H1 (cell line): ENCODE data around the gene MOV10L1. TPM values are rescaled to one million over a fixed set of nuclear protein-coding genes. Genes with fewer than 3 reads are reported as not detected.

Source experiments
- CTCF ChIA-PET: fragments of 300-600 bp; sonication (Branson Sonifier 250); formaldehyde crosslinking; loops from one replicate; lab custom pipeline; 2021; ENCODE audit not compliant: partially characterized antibody; lab: Charles Lee
- POLR2A ChIA-PET: fragments of 300-600 bp; sonication (Branson Sonifier 250); formaldehyde crosslinking; loops from one replicate; lab custom pipeline; 2021; ENCODE audit warnings: inconsistent platforms; ENCODE audit not compliant: partially characterized antibody; lab: Charles Lee
- DNase-seq, 2 experiments: peaks; one replicate each; pipeline versions ENCODE4 v3.0.0 to v3.0.0-alpha.2; 2010 to 2022; ENCODE audit warnings: low spot score in 2 of 2, low read depth in 1 of 2, mixed read lengths in 1 of 2
- FAIRE-seq: peaks from 2 replicates; lab custom pipeline; 2011; peaks lifted over from hg19 to GRCh38; lab: Jason Lieb, UNC
- H2AFZ ChIP-seq: 2 replicates; pipeline ENCODE4 v1.8.1; 2012; ENCODE audit warnings: low read length, inconsistent platforms
- H2AK5ac ChIP-seq: 2 replicates; pipeline ENCODE4 v1.6.1; 2013; ENCODE audit warnings: low read depth, low read length
- H2BK120ac ChIP-seq: replicated peaks from 2 replicates; pipeline ENCODE3; 2013; ENCODE audit warnings: low read depth, low read length, inconsistent platforms
- H2BK12ac ChIP-seq: 2 replicates; pipeline ENCODE4 v1.6.1; 2013; ENCODE audit warnings: low read depth, low read length
- H2BK15ac ChIP-seq: 2 replicates; pipeline ENCODE4 v1.6.1; 2013; ENCODE audit warnings: low read length
- H2BK20ac ChIP-seq: 2 replicates; pipeline ENCODE4 v1.6.1; 2013; ENCODE audit warnings: low read length
- H2BK5ac ChIP-seq: 2 replicates; pipeline ENCODE4 v1.6.1; 2013; ENCODE audit warnings: low read depth, low read length
- H3K14ac ChIP-seq: 2 replicates; pipeline ENCODE4 v1.6.1; 2013; ENCODE audit warnings: inconsistent platforms; ENCODE audit not compliant: insufficient read length
- H3K18ac ChIP-seq: 2 replicates; pipeline ENCODE4 v1.6.1; 2013; ENCODE audit warnings: low read length; ENCODE audit errors: extremely low read depth
- H3K23ac ChIP-seq: 2 replicates; pipeline ENCODE4 v1.6.1; 2013; ENCODE audit warnings: inconsistent platforms; ENCODE audit not compliant: insufficient read length
- H3K23me2 ChIP-seq: 2 replicates; pipeline ENCODE4 v1.6.1; 2013; ENCODE audit warnings: low read depth, low read length
- H3K27ac ChIP-seq: 2 replicates; pipeline ENCODE4 v1.6.1; 2011; ENCODE audit warnings: low read depth, low read length, inconsistent platforms
- H3K27me3 ChIP-seq, 4 experiments: replicated peaks in 1 of 4; 1 replicate in 1 of 4; 2 replicates in 3 of 4; pipeline versions ENCODE4 v1.6.1 to v1.8.1; 2011 to 2013; ENCODE audit warnings: low read length in 3 of 4, mild to moderate bottlenecking in 3 of 4, inconsistent platforms in 2 of 4, mixed read lengths in 2 of 4, moderate library complexity in 1 of 4; ENCODE audit not compliant: control insufficient read depth in 3 of 4, insufficient read depth in 3 of 4; ENCODE audit errors: extremely low read depth in 1 of 4
- H3K36me3 ChIP-seq, 4 experiments: 2 replicates each; pipeline versions ENCODE4 v1.6.1 to v1.8.1; 2011 to 2013; ENCODE audit warnings: mild to moderate bottlenecking in 4 of 4, low read length in 3 of 4, moderate library complexity in 2 of 4, control low read depth in 1 of 4, inconsistent platforms in 1 of 4; ENCODE audit not compliant: insufficient read depth in 4 of 4, control insufficient read depth in 2 of 4
- H3K4ac ChIP-seq: replicated peaks from 2 replicates; pipeline ENCODE3; 2013; ENCODE audit warnings: low read length, low read depth, mixed read lengths, inconsistent platforms; ENCODE audit not compliant: insufficient read length
- H3K4me1 ChIP-seq, 4 experiments: replicated peaks in 1 of 4; 1 replicate in 1 of 4; 2 replicates in 3 of 4; pipeline versions ENCODE4 v1.6.1 to v1.8.1; 2011 to 2013; ENCODE audit warnings: low read length in 3 of 4, inconsistent platforms in 2 of 4, mixed read lengths in 1 of 4; ENCODE audit not compliant: insufficient read depth in 4 of 4, control insufficient read depth in 3 of 4
- H3K4me2 ChIP-seq, 2 experiments: 2 replicates each; pipeline versions ENCODE4 v1.6.1 to v1.8.1; 2011 to 2013; ENCODE audit warnings: low read depth in 2 of 2, low read length in 2 of 2, control low read depth in 1 of 2, inconsistent platforms in 1 of 2, mild to moderate bottlenecking in 1 of 2; ENCODE audit not compliant: insufficient read depth in 1 of 2
- H3K4me3 ChIP-seq, 4 experiments: fragments of 200-600, 300-600 bp in 1 of 4; sonication (generic), shearing (Covaris generic), sonication (Bioruptor Twin) in 1 of 4; 2 replicates each; pipeline versions ENCODE4 v1.5.1 to v1.8.1; 2011 to 2016; ENCODE audit warnings: low read length in 4 of 4, low read depth in 3 of 4, control low read depth in 2 of 4, inconsistent platforms in 2 of 4, mild to moderate bottlenecking in 2 of 4, mixed read lengths in 1 of 4, moderate library complexity in 1 of 4; ENCODE audit not compliant: insufficient read depth in 2 of 4; ENCODE audit errors: extremely low read depth in 1 of 4
- H3K56ac ChIP-seq: replicated peaks from 2 replicates; pipeline ENCODE3; 2013; ENCODE audit warnings: low read depth, mild to moderate bottlenecking, mixed read lengths, low read length, inconsistent platforms; ENCODE audit not compliant: insufficient read length
- H3K79me1 ChIP-seq: 2 replicates; pipeline ENCODE4 v1.6.1; 2013; ENCODE audit warnings: low read depth, low read length, control low read depth
- H3K79me2 ChIP-seq, 2 experiments: 2 replicates each; pipeline versions ENCODE4 v1.6.1 to v1.8.1; 2012 to 2013; ENCODE audit warnings: low read length in 2 of 2, mild to moderate bottlenecking in 2 of 2, inconsistent platforms in 1 of 2; ENCODE audit not compliant: insufficient read depth in 2 of 2, control insufficient read depth in 1 of 2
- H3K9ac ChIP-seq, 4 experiments: replicated peaks in 1 of 4; 1 replicate in 1 of 4; 2 replicates in 3 of 4; pipeline versions ENCODE4 v1.6.1 to v1.8.1; 2011 to 2013; ENCODE audit warnings: low read depth in 3 of 4, low read length in 3 of 4, control low read depth in 2 of 4, mild to moderate bottlenecking in 2 of 4, moderate library complexity in 2 of 4, inconsistent platforms in 1 of 4; ENCODE audit errors: extremely low read depth in 1 of 4
- H3K9me3 ChIP-seq, 2 experiments: 2 replicates each; pipeline versions ENCODE4 v1.6.1 to v1.8.1; 2012 to 2013; ENCODE audit warnings: mild to moderate bottlenecking in 2 of 2, moderate library complexity in 2 of 2, control low read depth in 1 of 2, inconsistent platforms in 1 of 2, low read depth in 1 of 2, low read length in 1 of 2, mixed read lengths in 1 of 2; ENCODE audit not compliant: insufficient read depth in 2 of 2
- H4K20me1 ChIP-seq, 2 experiments: replicated peaks in 1 of 2; 2 replicates each; pipeline versions ENCODE3 to v1.8.1; 2011 to 2013; ENCODE audit warnings: inconsistent platforms in 2 of 2, low read length in 2 of 2, mild to moderate bottlenecking in 1 of 2; ENCODE audit not compliant: insufficient read depth in 2 of 2, control insufficient read depth in 1 of 2
- H4K5ac ChIP-seq: 2 replicates; pipeline ENCODE4 v1.6.1; 2013; ENCODE audit warnings: low read length, low read depth, mixed read lengths, inconsistent platforms; ENCODE audit not compliant: insufficient read length
- H4K8ac ChIP-seq: 2 replicates; pipeline ENCODE4 v1.8.0; 2013; ENCODE audit warnings: mild to moderate bottlenecking, moderate library complexity, low read length, inconsistent platforms; ENCODE audit not compliant: insufficient read depth; ENCODE audit errors: extremely low read depth
- H4K91ac ChIP-seq: replicated peaks from 2 replicates; pipeline ENCODE3; 2013; ENCODE audit warnings: low read length, mixed read lengths, inconsistent platforms; ENCODE audit not compliant: insufficient read length
- CEBPB ChIP-seq: IDR thresholded peaks from 2 replicates; pipeline ENCODE4 v1.6.1; 2012; ENCODE audit warnings: low read depth, low read length
- FOSL1 ChIP-seq: IDR thresholded peaks from 2 replicates; pipeline ENCODE4 v1.6.1; 2011; ENCODE audit warnings: mild to moderate bottlenecking, low read depth, low read length, moderate library complexity; ENCODE audit not compliant: insufficient read depth
- GTF2F1 ChIP-seq: IDR thresholded peaks from 2 replicates; pipeline ENCODE4 v1.6.1; 2012; ENCODE audit warnings: low read depth, low read length, improper control_type of control experiment, borderline replicate concordance
- HDAC2 ChIP-seq, 2 experiments: fragments of 300-600 bp in 1 of 2; sonication (generic) in 1 of 2; IDR thresholded peaks; 2 replicates each; pipeline ENCODE4 v1.6.1; 2011 to 2012; ENCODE audit warnings: low read depth in 2 of 2, low read length in 2 of 2, mild to moderate bottlenecking in 2 of 2, moderate library complexity in 2 of 2, borderline replicate concordance in 1 of 2, inconsistent platforms in 1 of 2
- HDAC6 ChIP-seq: IDR thresholded peaks from one replicate; pipeline ENCODE4 v1.7.1; 2012; ENCODE audit warnings: low read depth, mild to moderate bottlenecking, inconsistent platforms, low read length, moderate library complexity
- JUND ChIP-seq: IDR thresholded peaks from 2 replicates; pipeline ENCODE4 v1.6.1; 2011; ENCODE audit warnings: mild to moderate bottlenecking, improper control_type of control experiment, low read length
- NRF1 ChIP-seq: IDR thresholded peaks from 2 replicates; pipeline ENCODE4 v1.6.1; 2011; ENCODE audit warnings: mild to moderate bottlenecking, low read depth, low read length, improper control_type of control experiment
- RNF2 ChIP-seq: fragments of 200-900, 300-1000 bp; sonication (generic); IDR thresholded peaks from 2 replicates; pipeline ENCODE4 v1.7.1; 2016; ENCODE audit warnings: borderline replicate concordance, low read depth, mild to moderate bottlenecking, antibody characterized with exemption, low read length; ENCODE audit not compliant: poor library complexity, severe bottlenecking; ENCODE audit errors: missing control alignments
- SRF ChIP-seq: IDR thresholded peaks from 2 replicates; pipeline ENCODE4 v1.6.1; 2011; ENCODE audit warnings: mild to moderate bottlenecking, low read depth, low read length, moderate library complexity
- TEAD4 ChIP-seq: IDR thresholded peaks from 2 replicates; pipeline ENCODE4 v1.6.1; 2012; ENCODE audit warnings: low read depth, low read length, inconsistent platforms, mixed read lengths
- ZNF274 ChIP-seq: IDR thresholded peaks from 2 replicates; pipeline ENCODE4 v1.7.0; 2012; ENCODE audit warnings: low read length, borderline replicate concordance; ENCODE audit errors: extremely low read depth
- WGBS, 2 experiments: shearing (Covaris generic) in 1 of 2; methylation state at CpG; one replicate each; pipeline versions ENCODE4 v1.1.6 to v1.1.7; 2013 to 2015; ENCODE audit warnings: low lambda C conversion rate in 2 of 2, mixed read lengths in 2 of 2, inconsistent platforms in 1 of 2, low coverage in 1 of 2, missing lambda C conversion rate in 1 of 2; ENCODE audit not compliant: insufficient replicate concordance in 2 of 2, insufficient coverage in 1 of 2, insufficient read length in 1 of 2; ENCODE audit errors: extremely low coverage in 1 of 2, missing lambda C conversion rate in 1 of 2; 5-methylcytosine and 5-hydroxymethylcytosine counted together
- polyA plus RNA-seq, 7 experiments: library from polyadenylated mRNA; depleted of rRNA in 3 of 7; stranded (reverse) in 5 of 7; unstranded in 2 of 7; fragments of >200 nt in 5 of 7; fragments of 200-250 nt in 2 of 7; gene quantifications; 1 replicate in 5 of 7; 2 replicates in 1 of 7; 4 replicates in 1 of 7; pipeline versions ENCODE4 v1.2.1 to v1.2.3, GENCODE V29; 2011 to 2013; ENCODE audit warnings: missing spikeins in 2 of 7, mixed read lengths in 2 of 7
- total RNA-seq: library from RNA; stranded (reverse); fragmentation: NEBNext Ultra II Directional; extraction: Animal tissue kit (Norgen Biotek cat#: 25700); gene quantifications from 2 replicates; pipeline ENCODE4 v1.2.1, GENCODE V29; 2021
- TF ChIP-seq, protein P1 (sequence below): IDR thresholded peaks from 2 replicates; pipeline ENCODE4 v1.6.1; 2012; ENCODE audit warnings: low read length, inconsistent platforms

Gene MOV10L1
- total and polyA plus RNA-seq, 2 of the 8 experiments (the other 6 are each of a cell fraction or from before 2014, with no cell fraction given) = 0.32 TPM; not detected in 1

DNA sequence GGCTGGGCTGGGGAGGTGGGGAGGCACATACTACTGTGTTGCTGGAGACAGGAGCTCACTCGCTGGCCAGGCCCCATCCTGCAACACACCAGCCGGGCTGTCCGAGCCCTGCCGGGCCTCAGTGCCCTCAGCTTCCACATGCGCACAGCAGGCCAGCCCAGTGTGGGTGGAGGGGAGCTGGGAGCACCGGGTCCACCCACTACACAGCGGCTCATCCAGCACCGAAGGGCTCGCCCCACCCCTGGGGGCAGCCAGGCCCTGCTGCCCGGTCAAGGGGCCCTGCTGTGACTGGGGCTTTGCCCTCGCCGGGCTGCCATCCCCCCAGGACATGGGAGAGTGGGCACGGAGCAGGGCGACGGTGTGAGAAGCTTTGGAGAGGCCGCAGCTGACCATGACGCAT is 41.0 kb upstream of the MOV10L1 start:
- Histone ChIP-seq H3K27me3 (no peaks in the 10 kb centered on the region), H3K4me3 (no peak overlapping the region), H3K23me2 (no peaks in the 10 kb centered on the region), H2AFZ (no peak overlapping the region), H4K5ac (no peak overlapping the region), H4K20me1 (no peaks in the 10 kb centered on the region), H3K27ac (no peak overlapping the region), H4K8ac (no peak overlapping the region), H4K91ac (no peak overlapping the region), H3K79me2 (no peaks in the 10 kb centered on the region), H3K4me1 (no peaks in the 10 kb centered on the region; a peak in 1 of 7 replicates), H3K9me3 (0 out of 4 replicates have a peak, but pooled peaks cover 0 to 4% of the 10 kb centered on the region in 2 experiments), H2BK20ac (no peak overlapping the region), H2BK15ac (no peak overlapping the region), H3K23ac (no peak overlapping the region), H3K14ac (no peak overlapping the region), H2BK12ac (no peak overlapping the region), H2BK5ac (no peak overlapping the region), H2AK5ac (no peak overlapping the region), H3K4ac (no peak overlapping the region), H2BK120ac (no peak overlapping the region), H3K4me2 (no peak overlapping the region), H3K79me1 (no peaks in the 10 kb centered on the region), H3K56ac (no peak overlapping the region), H3K18ac (no peak overlapping the region), H3K9ac (no peak overlapping the region), H3K36me3 (no peaks in the 10 kb centered on the region)
- WGBS, 2 experiments = 87% methylated on average over 17 of the region's 17 CpGs; no CpG with 5 or more reads in 1 of the 2 experiments
- TF ChIP-seq TEAD4 (no peak), ZNF274 (no peak), HDAC6 (no peak), RNF2 (no peak), HDAC2 (IDR thresholded peaks at IDR 0.05; ENCODE audit: borderline replicate concordance in 1 of 2, low read depth in 2 of 2, low read length in 2 of 2) (no peak), SRF (no peak), GTF2F1 (no peak), CEBPB (no peak), NRF1 (no peak), FOSL1 (no peak), JUND (no peak)
- TF ChIP-seq, protein P1, sequence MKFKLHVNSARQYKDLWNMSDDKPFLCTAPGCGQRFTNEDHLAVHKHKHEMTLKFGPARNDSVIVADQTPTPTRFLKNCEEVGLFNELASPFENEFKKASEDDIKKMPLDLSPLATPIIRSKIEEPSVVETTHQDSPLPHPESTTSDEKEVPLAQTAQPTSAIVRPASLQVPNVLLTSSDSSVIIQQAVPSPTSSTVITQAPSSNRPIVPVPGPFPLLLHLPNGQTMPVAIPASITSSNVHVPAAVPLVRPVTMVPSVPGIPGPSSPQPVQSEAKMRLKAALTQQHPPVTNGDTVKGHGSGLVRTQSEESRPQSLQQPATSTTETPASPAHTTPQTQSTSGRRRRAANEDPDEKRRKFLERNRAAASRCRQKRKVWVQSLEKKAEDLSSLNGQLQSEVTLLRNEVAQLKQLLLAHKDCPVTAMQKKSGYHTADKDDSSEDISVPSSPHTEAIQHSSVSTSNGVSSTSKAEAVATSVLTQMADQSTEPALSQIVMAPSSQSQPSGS = no peak
- no peak for DNase-seq
- CTCF ChIA-PET = no interaction called here
- POLR2A ChIA-PET = no interaction called here
- FAIRE-seq = no peak
